PC-9 (cell line): Measurements from ENCODE around the gene ARHGAP26.

Source experiments
- EZH2 ChIP-seq: fragments of 200-600 bp; sonication (generic); IDR thresholded peaks from 2 replicates; pipeline ENCODE4 v1.8.0; 2017; ENCODE audit warnings: antibody characterized with exemption, low read depth
- TF ChIP-seq, protein P1 (sequence below): fragments of 200-600 bp; sonication (generic); conservative IDR thresholded peaks from 2 replicates; pipeline ENCODE4 v1.6.1; 2017; ENCODE audit warnings: mixed run types, antibody characterized with exemption, mild to moderate bottlenecking, moderate library complexity

DNA sequence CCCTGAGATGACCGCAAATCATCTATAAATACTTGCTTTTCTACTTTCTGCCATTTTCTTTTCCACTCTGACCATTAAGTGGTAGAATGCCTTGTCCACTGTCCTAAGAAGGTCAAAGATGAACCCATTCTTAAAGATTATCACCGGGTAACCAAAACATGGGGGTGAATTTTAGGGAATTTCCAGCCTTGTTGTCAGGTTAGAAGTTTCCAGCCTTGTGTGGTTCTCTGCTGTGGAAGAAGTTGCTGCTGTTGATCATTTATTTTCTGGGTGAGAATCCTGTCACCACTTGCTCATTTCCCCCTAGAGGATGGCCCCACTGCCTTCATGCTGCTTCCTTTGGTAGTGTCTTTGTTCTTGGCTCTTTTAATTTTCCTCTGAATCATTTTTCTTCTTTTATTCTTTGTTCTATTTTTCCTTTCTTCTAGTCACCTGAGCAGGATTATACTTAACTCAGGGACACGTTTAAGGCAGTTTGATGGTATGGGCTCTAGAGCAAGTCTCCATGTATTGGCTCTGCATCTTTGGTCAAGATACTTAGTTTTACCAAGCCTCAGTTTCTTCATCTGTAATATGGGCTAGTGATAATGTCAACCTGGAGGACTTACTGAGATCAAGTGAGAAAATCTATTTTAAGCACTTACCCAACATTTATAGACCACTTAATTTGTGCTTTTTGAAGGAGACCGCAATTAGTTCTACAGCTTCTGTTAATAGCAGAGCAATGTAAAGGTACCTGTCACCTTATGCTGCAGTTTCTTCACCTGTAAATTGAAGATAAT is 266.2 kb downstream of the ARHGAP26 start:
- TF ChIP-seq EZH2 = no peak
- TF ChIP-seq, protein P1, sequence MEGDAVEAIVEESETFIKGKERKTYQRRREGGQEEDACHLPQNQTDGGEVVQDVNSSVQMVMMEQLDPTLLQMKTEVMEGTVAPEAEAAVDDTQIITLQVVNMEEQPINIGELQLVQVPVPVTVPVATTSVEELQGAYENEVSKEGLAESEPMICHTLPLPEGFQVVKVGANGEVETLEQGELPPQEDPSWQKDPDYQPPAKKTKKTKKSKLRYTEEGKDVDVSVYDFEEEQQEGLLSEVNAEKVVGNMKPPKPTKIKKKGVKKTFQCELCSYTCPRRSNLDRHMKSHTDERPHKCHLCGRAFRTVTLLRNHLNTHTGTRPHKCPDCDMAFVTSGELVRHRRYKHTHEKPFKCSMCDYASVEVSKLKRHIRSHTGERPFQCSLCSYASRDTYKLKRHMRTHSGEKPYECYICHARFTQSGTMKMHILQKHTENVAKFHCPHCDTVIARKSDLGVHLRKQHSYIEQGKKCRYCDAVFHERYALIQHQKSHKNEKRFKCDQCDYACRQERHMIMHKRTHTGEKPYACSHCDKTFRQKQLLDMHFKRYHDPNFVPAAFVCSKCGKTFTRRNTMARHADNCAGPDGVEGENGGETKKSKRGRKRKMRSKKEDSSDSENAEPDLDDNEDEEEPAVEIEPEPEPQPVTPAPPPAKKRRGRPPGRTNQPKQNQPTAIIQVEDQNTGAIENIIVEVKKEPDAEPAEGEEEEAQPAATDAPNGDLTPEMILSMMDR = no peak
